H1 (cell line): ENCODE measurements around the gene RGS3. TPM values are rescaled to one million over a fixed set of nuclear protein-coding genes. Genes with fewer than 3 reads are reported as not detected.

Experiments used
- CTCF ChIA-PET: fragments of 300-600 bp; sonication (Branson Sonifier 250); formaldehyde crosslinking; loops from one replicate; lab custom pipeline; 2021; ENCODE audit not compliant: partially characterized antibody; lab: Charles Lee
- POLR2A ChIA-PET: fragments of 300-600 bp; sonication (Branson Sonifier 250); formaldehyde crosslinking; loops from one replicate; lab custom pipeline; 2021; ENCODE audit warnings: inconsistent platforms; ENCODE audit not compliant: partially characterized antibody; lab: Charles Lee
- DNase-seq, 2 experiments: peaks; one replicate each; pipeline versions ENCODE4 v3.0.0 to v3.0.0-alpha.2; 2010 to 2022; ENCODE audit warnings: low spot score in 2 of 2, low read depth in 1 of 2, mixed read lengths in 1 of 2
- FAIRE-seq: peaks from 2 replicates; lab custom pipeline; 2011; peaks lifted over from hg19 to GRCh38; lab: Jason Lieb, UNC
- H2AFZ ChIP-seq: 2 replicates; pipeline ENCODE4 v1.8.1; 2012; ENCODE audit warnings: low read length, inconsistent platforms
- H2AK5ac ChIP-seq: 2 replicates; pipeline ENCODE4 v1.6.1; 2013; ENCODE audit warnings: low read depth, low read length
- H2BK120ac ChIP-seq: replicated peaks from 2 replicates; pipeline ENCODE3; 2013; ENCODE audit warnings: low read depth, low read length, inconsistent platforms
- H2BK12ac ChIP-seq: 2 replicates; pipeline ENCODE4 v1.6.1; 2013; ENCODE audit warnings: low read depth, low read length
- H2BK15ac ChIP-seq: 2 replicates; pipeline ENCODE4 v1.6.1; 2013; ENCODE audit warnings: low read length
- H2BK20ac ChIP-seq: 2 replicates; pipeline ENCODE4 v1.6.1; 2013; ENCODE audit warnings: low read length
- H2BK5ac ChIP-seq: 2 replicates; pipeline ENCODE4 v1.6.1; 2013; ENCODE audit warnings: low read depth, low read length
- H3K14ac ChIP-seq: 2 replicates; pipeline ENCODE4 v1.6.1; 2013; ENCODE audit warnings: inconsistent platforms; ENCODE audit not compliant: insufficient read length
- H3K18ac ChIP-seq: 2 replicates; pipeline ENCODE4 v1.6.1; 2013; ENCODE audit warnings: low read length; ENCODE audit errors: extremely low read depth
- H3K23ac ChIP-seq: 2 replicates; pipeline ENCODE4 v1.6.1; 2013; ENCODE audit warnings: inconsistent platforms; ENCODE audit not compliant: insufficient read length
- H3K23me2 ChIP-seq: 2 replicates; pipeline ENCODE4 v1.6.1; 2013; ENCODE audit warnings: low read depth, low read length
- H3K27ac ChIP-seq: 2 replicates; pipeline ENCODE4 v1.6.1; 2011; ENCODE audit warnings: low read depth, low read length, inconsistent platforms
- H3K27me3 ChIP-seq, 4 experiments: replicated peaks in 1 of 4; 1 replicate in 1 of 4; 2 replicates in 3 of 4; pipeline versions ENCODE4 v1.6.1 to v1.8.1; 2011 to 2013; ENCODE audit warnings: low read length in 3 of 4, mild to moderate bottlenecking in 3 of 4, inconsistent platforms in 2 of 4, mixed read lengths in 2 of 4, moderate library complexity in 1 of 4; ENCODE audit not compliant: control insufficient read depth in 3 of 4, insufficient read depth in 3 of 4; ENCODE audit errors: extremely low read depth in 1 of 4
- H3K36me3 ChIP-seq, 4 experiments: 2 replicates each; pipeline versions ENCODE4 v1.6.1 to v1.8.1; 2011 to 2013; ENCODE audit warnings: mild to moderate bottlenecking in 4 of 4, low read length in 3 of 4, moderate library complexity in 2 of 4, control low read depth in 1 of 4, inconsistent platforms in 1 of 4; ENCODE audit not compliant: insufficient read depth in 4 of 4, control insufficient read depth in 2 of 4
- H3K4ac ChIP-seq: replicated peaks from 2 replicates; pipeline ENCODE3; 2013; ENCODE audit warnings: low read length, low read depth, mixed read lengths, inconsistent platforms; ENCODE audit not compliant: insufficient read length
- H3K4me1 ChIP-seq, 4 experiments: replicated peaks in 1 of 4; 1 replicate in 1 of 4; 2 replicates in 3 of 4; pipeline versions ENCODE4 v1.6.1 to v1.8.1; 2011 to 2013; ENCODE audit warnings: low read length in 3 of 4, inconsistent platforms in 2 of 4, mixed read lengths in 1 of 4; ENCODE audit not compliant: insufficient read depth in 4 of 4, control insufficient read depth in 3 of 4
- H3K4me2 ChIP-seq, 2 experiments: 2 replicates each; pipeline versions ENCODE4 v1.6.1 to v1.8.1; 2011 to 2013; ENCODE audit warnings: low read depth in 2 of 2, low read length in 2 of 2, control low read depth in 1 of 2, inconsistent platforms in 1 of 2, mild to moderate bottlenecking in 1 of 2; ENCODE audit not compliant: insufficient read depth in 1 of 2
- H3K4me3 ChIP-seq, 4 experiments: fragments of 200-600, 300-600 bp in 1 of 4; sonication (generic), shearing (Covaris generic), sonication (Bioruptor Twin) in 1 of 4; 2 replicates each; pipeline versions ENCODE4 v1.5.1 to v1.8.1; 2011 to 2016; ENCODE audit warnings: low read length in 4 of 4, low read depth in 3 of 4, control low read depth in 2 of 4, inconsistent platforms in 2 of 4, mild to moderate bottlenecking in 2 of 4, mixed read lengths in 1 of 4, moderate library complexity in 1 of 4; ENCODE audit not compliant: insufficient read depth in 2 of 4; ENCODE audit errors: extremely low read depth in 1 of 4
- H3K56ac ChIP-seq: replicated peaks from 2 replicates; pipeline ENCODE3; 2013; ENCODE audit warnings: low read depth, mild to moderate bottlenecking, mixed read lengths, low read length, inconsistent platforms; ENCODE audit not compliant: insufficient read length
- H3K79me1 ChIP-seq: 2 replicates; pipeline ENCODE4 v1.6.1; 2013; ENCODE audit warnings: low read depth, low read length, control low read depth
- H3K79me2 ChIP-seq, 2 experiments: 2 replicates each; pipeline versions ENCODE4 v1.6.1 to v1.8.1; 2012 to 2013; ENCODE audit warnings: low read length in 2 of 2, mild to moderate bottlenecking in 2 of 2, inconsistent platforms in 1 of 2; ENCODE audit not compliant: insufficient read depth in 2 of 2, control insufficient read depth in 1 of 2
- H3K9ac ChIP-seq, 4 experiments: replicated peaks in 1 of 4; 1 replicate in 1 of 4; 2 replicates in 3 of 4; pipeline versions ENCODE4 v1.6.1 to v1.8.1; 2011 to 2013; ENCODE audit warnings: low read depth in 3 of 4, low read length in 3 of 4, control low read depth in 2 of 4, mild to moderate bottlenecking in 2 of 4, moderate library complexity in 2 of 4, inconsistent platforms in 1 of 4; ENCODE audit errors: extremely low read depth in 1 of 4
- H3K9me3 ChIP-seq, 2 experiments: 2 replicates each; pipeline versions ENCODE4 v1.6.1 to v1.8.1; 2012 to 2013; ENCODE audit warnings: mild to moderate bottlenecking in 2 of 2, moderate library complexity in 2 of 2, control low read depth in 1 of 2, inconsistent platforms in 1 of 2, low read depth in 1 of 2, low read length in 1 of 2, mixed read lengths in 1 of 2; ENCODE audit not compliant: insufficient read depth in 2 of 2
- H4K20me1 ChIP-seq, 2 experiments: replicated peaks in 1 of 2; 2 replicates each; pipeline versions ENCODE3 to v1.8.1; 2011 to 2013; ENCODE audit warnings: inconsistent platforms in 2 of 2, low read length in 2 of 2, mild to moderate bottlenecking in 1 of 2; ENCODE audit not compliant: insufficient read depth in 2 of 2, control insufficient read depth in 1 of 2
- H4K5ac ChIP-seq: 2 replicates; pipeline ENCODE4 v1.6.1; 2013; ENCODE audit warnings: low read length, low read depth, mixed read lengths, inconsistent platforms; ENCODE audit not compliant: insufficient read length
- H4K8ac ChIP-seq: 2 replicates; pipeline ENCODE4 v1.8.0; 2013; ENCODE audit warnings: mild to moderate bottlenecking, moderate library complexity, low read length, inconsistent platforms; ENCODE audit not compliant: insufficient read depth; ENCODE audit errors: extremely low read depth
- H4K91ac ChIP-seq: replicated peaks from 2 replicates; pipeline ENCODE3; 2013; ENCODE audit warnings: low read length, mixed read lengths, inconsistent platforms; ENCODE audit not compliant: insufficient read length
- CBX5 ChIP-seq: fragments of 300-800, 300-1000 bp; sonication (generic); IDR thresholded peaks from 2 replicates; pipeline ENCODE4 v1.7.1; 2016; ENCODE audit warnings: antibody characterized with exemption, low read length, low read depth
- EZH2 ChIP-seq: fragments of 200-600 bp; sonication (generic); IDR thresholded peaks from 2 replicates; pipeline ENCODE4 v1.7.1; 2012; ENCODE audit warnings: low read depth, mild to moderate bottlenecking, moderate library complexity, low read length, inconsistent platforms; ENCODE audit not compliant: severe bottlenecking
- KDM1A ChIP-seq: fragments of 200-600, 300-600 bp; sonication (generic); IDR thresholded peaks from 2 replicates; pipeline ENCODE4 v1.7.1; 2016; ENCODE audit warnings: mild to moderate bottlenecking, low read length, borderline replicate concordance
- POLR2A ChIP-seq, 2 experiments: IDR thresholded peaks; 1 replicate in 1 of 2; 2 replicates in 1 of 2; pipeline ENCODE4 v1.6.1; 2011; ENCODE audit warnings: low read depth in 2 of 2, low read length in 2 of 2, mild to moderate bottlenecking in 2 of 2; ENCODE audit errors: control extremely low read depth in 1 of 2
- RAD21 ChIP-seq, 2 experiments: IDR thresholded peaks in 1 of 2; conservative IDR thresholded peaks in 1 of 2; 2 replicates each; pipeline ENCODE4 v1.6.1; 2011; ENCODE audit warnings: low read depth in 2 of 2, low read length in 2 of 2, improper control_type of control experiment in 1 of 2, inconsistent platforms in 1 of 2, mild to moderate bottlenecking in 1 of 2, moderate library complexity in 1 of 2
- RNF2 ChIP-seq: fragments of 200-900, 300-1000 bp; sonication (generic); IDR thresholded peaks from 2 replicates; pipeline ENCODE4 v1.7.1; 2016; ENCODE audit warnings: borderline replicate concordance, low read depth, mild to moderate bottlenecking, antibody characterized with exemption, low read length; ENCODE audit not compliant: poor library complexity, severe bottlenecking; ENCODE audit errors: missing control alignments
- RXRA ChIP-seq: IDR thresholded peaks from 2 replicates; pipeline ENCODE4 v1.6.1; 2011; ENCODE audit warnings: low read depth, mild to moderate bottlenecking, low read length, moderate library complexity; ENCODE audit not compliant: insufficient read depth
- SP1 ChIP-seq: IDR thresholded peaks from 2 replicates; pipeline ENCODE4 v1.6.1; 2011; ENCODE audit warnings: low read depth, low read length
- SP2 ChIP-seq: IDR thresholded peaks from 2 replicates; pipeline ENCODE4 v1.6.1; 2012; ENCODE audit warnings: mild to moderate bottlenecking, low read length, inconsistent platforms
- SUZ12 ChIP-seq: fragments of 200-600 bp; sonication (generic); IDR thresholded peaks from 2 replicates; pipeline ENCODE4 v1.6.1; 2012; ENCODE audit warnings: mild to moderate bottlenecking, inconsistent platforms, low read length, moderate library complexity, mixed read lengths
- WGBS, 2 experiments: shearing (Covaris generic) in 1 of 2; methylation state at CpG; one replicate each; pipeline versions ENCODE4 v1.1.6 to v1.1.7; 2013 to 2015; ENCODE audit warnings: low lambda C conversion rate in 2 of 2, mixed read lengths in 2 of 2, inconsistent platforms in 1 of 2, low coverage in 1 of 2, missing lambda C conversion rate in 1 of 2; ENCODE audit not compliant: insufficient replicate concordance in 2 of 2, insufficient coverage in 1 of 2, insufficient read length in 1 of 2; ENCODE audit errors: extremely low coverage in 1 of 2, missing lambda C conversion rate in 1 of 2; 5-methylcytosine and 5-hydroxymethylcytosine counted together
- polyA plus RNA-seq, 7 experiments: library from polyadenylated mRNA; depleted of rRNA in 3 of 7; stranded (reverse) in 5 of 7; unstranded in 2 of 7; fragments of >200 nt in 5 of 7; fragments of 200-250 nt in 2 of 7; gene quantifications; 1 replicate in 5 of 7; 2 replicates in 1 of 7; 4 replicates in 1 of 7; pipeline versions ENCODE4 v1.2.1 to v1.2.3, GENCODE V29; 2011 to 2013; ENCODE audit warnings: missing spikeins in 2 of 7, mixed read lengths in 2 of 7
- total RNA-seq: library from RNA; stranded (reverse); fragmentation: NEBNext Ultra II Directional; extraction: Animal tissue kit (Norgen Biotek cat#: 25700); gene quantifications from 2 replicates; pipeline ENCODE4 v1.2.1, GENCODE V29; 2021

The RGS3 gene
- total and polyA plus RNA-seq, 2 of the 8 experiments (the other 6 are each of a cell fraction or from before 2014, with no cell fraction given), result 12.6 to 18.2 TPM

- POLR2A ChIA-PET, result interaction anchor here (0.6 to 1.3 kb wide), 3 partner anchors 9 to 135 kb away, joined by 3 to 8 read pairs (median 3); partner anchors contain the start of genes C9orf43 and POLE3
- H3K4ac ChIP-seq, result no peak overlapping the region
- no peaks in the 10 kb centered on the region for H3K79me2 ChIP-seq
- no peak overlapping the region for H3K4me2 ChIP-seq
- no peak overlapping the region for H4K8ac ChIP-seq
- H3K27me3 ChIP-seq, result no peaks in the 10 kb centered on the region
- H3K23ac ChIP-seq, result no peak overlapping the region
- H3K4me3 ChIP-seq, result no peak overlapping the region
- no peak overlapping the region; the same call in 1 of the 2 replicates for H2AK5ac ChIP-seq
- H2BK12ac ChIP-seq, result no peak overlapping the region
- FAIRE-seq (no peak), DNase-seq (no peak)
- H3K9ac ChIP-seq, result no peak overlapping the region
- no peak overlapping the region for H2AFZ ChIP-seq
- H3K14ac ChIP-seq, result no peak overlapping the region
- H3K4me1 ChIP-seq, result peaks cover 0 to 11% (median 7%) of the 10 kb centered on the region in 4 experiments; a peak in 5 of 7 replicates
- 94% methylated on average over 2 of the region's 2 CpGs; no CpG with 5 or more reads in 1 of the 2 experiments for WGBS, 2 experiments
- no peaks in the 10 kb centered on the region for H3K36me3 ChIP-seq
- H3K9me3 ChIP-seq, result no peaks in the 10 kb centered on the region
- no peaks in the 10 kb centered on the region for H4K20me1 ChIP-seq
- TF ChIP-seq KDM1A (no peak), SUZ12 (no peak), EZH2 (no peak), RXRA (no peak), RAD21 (IDR thresholded peaks at IDR 0.05 in 1 of 2, conservative IDR thresholded peaks at IDR 0.05 in 1 of 2; ENCODE audit: low read depth in 2 of 2, low read length in 2 of 2) (no peak), RNF2 (no peak), CBX5 (no peak), SP1 (no peak), SP2 (no peak), POLR2A (IDR thresholded peaks at IDR 0.05; ENCODE audit: control extremely low read depth in 1 of 2, low read depth in 2 of 2, low read length in 2 of 2) (no peak)
- no peak overlapping the region for H4K91ac ChIP-seq
- no peak overlapping the region for H4K5ac ChIP-seq
- H3K23me2 ChIP-seq, result no peaks in the 10 kb centered on the region
- H3K79me1 ChIP-seq, result no peaks in the 10 kb centered on the region
- H2BK15ac ChIP-seq, result no peak overlapping the region
- H3K18ac ChIP-seq, result no peak overlapping the region
- no peak overlapping the region for H2BK120ac ChIP-seq
- no peak overlapping the region for H2BK5ac ChIP-seq
- no peak overlapping the region for H3K56ac ChIP-seq
- no peak overlapping the region for H3K27ac ChIP-seq
- CTCF ChIA-PET, result interaction anchor here (1.6 to 9.1 kb wide), 2 partner anchors 8 to 111 kb away, joined by 5 to 50 read pairs; no protein-coding TSS in a partner anchor
- H2BK20ac ChIP-seq, result no peak overlapping the region
These were observed 81.5 kb downstream of the RGS3 start for GRCh38 chr9:113545068-113545467.
